K562 treated with DMSO at 1 percent for 48 hours (cell line): ENCODE results near the gene P2RX1. TPM values are rescaled to one million over a fixed set of nuclear protein-coding genes. Genes with fewer than 3 reads are reported as not detected.

ENCODE experiments used
- total RNA-seq: library from RNA; unstranded; fragments of 300-600 nt; gene quantifications from 2 replicates; pipeline ENCODE4 v1.2.3, GENCODE V29; 2022; ENCODE audit warnings: low replicate concordance; ENCODE audit errors: extremely low read depth

The P2RX1 gene
- not detected in 2 replicates for total RNA-seq

GRCh38 chr17:3915995-3916696 lies at the start of gene P2RX1:
Gene P2RX1, minus strand, starts transcription at chr17:3916465. Its CDS starts 240 bp downstream, at chr17:3916225.

GRCh38 chr17:3964203-3965117 lies 48.2 kb upstream of the P2RX1 start, which contains the start of gene ATP2A3:
Gene ATP2A3, minus strand, starts transcription at chr17:3964437. Its CDS starts 146 bp downstream, at chr17:3964291.

GRCh38 chr17:3893003-3893719 lies 23.1 kb downstream of the P2RX1 start, which contains the start of gene CAMKK1:
Gene CAMKK1, minus strand, starts transcription at chr17:3893053. Its CDS starts 7,366 bp downstream, at chr17:3885687.

Other genes starting within 250 kb of the P2RX1 start
- not detected in 2 replicates for gene TAX1BP3, start 247.9 kb downstream of the P2RX1 start, total RNA-seq
- not detected in 2 replicates for gene EMC6, start 247.7 kb downstream of the P2RX1 start, total RNA-seq
- gene P2RX5, start 220.3 kb downstream of the P2RX1 start, total RNA-seq: not detected in 2 replicates
- gene HASPIN, start 192.6 kb downstream of the P2RX1 start, total RNA-seq: not detected in 2 replicates
- gene ITGAE, start 115.3 kb downstream of the P2RX1 start, total RNA-seq: not detected in 2 replicates
- gene NCBP3, start 70.2 kb downstream of the P2RX1 start, total RNA-seq: not detected in 2 replicates
- not detected in 2 replicates for gene CAMKK1, start 23.4 kb downstream of the P2RX1 start, total RNA-seq
- 204 TPM in 1 of 2 replicates, not detected in the other for gene ATP2A3, start 48.0 kb upstream of the P2RX1 start, total RNA-seq
- not detected in 2 replicates for gene ZZEF1, start 226.6 kb upstream of the P2RX1 start, total RNA-seq
- not detected in 2 replicates for gene CYB5D2, start 226.7 kb upstream of the P2RX1 start, total RNA-seq